ENCODE measurements around the gene LRRC66.
A peak's percentile ranks its signal among the peaks of the same experiment; 100 is the strongest.

DNA sequence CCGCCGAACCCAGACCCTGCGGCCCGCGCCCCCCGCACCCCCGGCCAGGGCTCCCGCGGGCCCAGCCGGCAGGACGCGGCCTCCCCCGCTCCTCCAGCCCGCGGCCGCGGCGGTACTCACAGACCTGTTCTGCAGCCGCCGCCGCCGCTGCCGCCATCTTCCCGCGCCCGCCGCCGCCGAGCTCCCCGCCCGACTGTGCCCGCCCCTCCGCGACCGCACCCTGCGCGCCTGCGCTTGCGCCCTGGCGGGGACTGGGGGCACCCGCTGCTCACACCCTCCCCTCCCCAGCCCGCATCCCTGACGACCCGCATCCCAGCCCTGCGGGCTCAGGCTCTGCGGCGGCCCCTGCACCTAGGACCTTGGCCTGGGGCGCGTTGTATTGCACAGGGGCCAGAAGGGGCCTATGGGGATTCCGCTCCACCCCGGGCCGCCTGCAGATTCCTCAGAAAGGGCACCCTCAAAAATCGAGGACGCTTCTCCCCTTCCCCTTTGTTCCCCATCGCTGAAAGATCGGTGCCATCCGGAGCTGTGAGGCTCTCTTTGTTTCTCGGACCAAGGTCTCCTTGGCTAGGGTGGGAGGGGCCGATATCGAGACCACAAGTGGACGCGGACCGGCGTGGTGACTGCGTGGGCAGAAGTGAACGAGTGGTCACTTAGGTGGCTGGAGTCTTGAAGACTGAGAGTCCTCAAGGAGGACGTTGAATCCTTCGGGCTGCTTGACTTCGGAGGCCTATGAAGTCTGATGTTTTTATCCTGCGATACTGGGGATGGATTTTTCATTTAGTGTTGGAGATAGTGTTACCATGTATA lies 18.1 kb upstream of the LRRC66 start, which contains the start of gene SGCB:
- TF ChIP-seq CTCF (IDR thresholded peaks at IDR 0.05) (no peak), POLR2A (IDR thresholded peaks at IDR 0.05) (peak in 1 of 2 donors; percentile 39)

Measured in thyroid gland (tissue), 4 donors.